Mesendoderm (in vitro differentiated cells): ENCODE data around the gene HELQ.
A peak's percentile ranks its signal among the peaks of the same experiment; 100 is the strongest.
"Not testable (repeated sequence)": the region's sequence is repeated elsewhere in the genome, so short reads cannot be mapped to it uniquely, and the experiment has no call there.

Source experiments
- DNase-seq: peaks from one replicate; pipeline ENCODE4 v3.0.0; 2013
- H2AK5ac ChIP-seq: 2 replicates; pipeline ENCODE4 v1.6.1; 2013; ENCODE audit warnings: low read length, inconsistent platforms
- H2BK120ac ChIP-seq: 2 replicates; pipeline ENCODE4 v1.6.1; 2013; ENCODE audit warnings: low read depth, mild to moderate bottlenecking, low read length, moderate library complexity, mixed read lengths
- H2BK15ac ChIP-seq: replicated peaks from 2 replicates; pipeline ENCODE4 v1.6.1; 2013; ENCODE audit warnings: low read depth, mild to moderate bottlenecking, moderate library complexity
- H2BK5ac ChIP-seq: 2 replicates; pipeline ENCODE4 v1.6.1; 2013; ENCODE audit warnings: low read length, inconsistent platforms
- H3K18ac ChIP-seq: 2 replicates; pipeline ENCODE4 v1.6.1; 2013; ENCODE audit warnings: mild to moderate bottlenecking, low read length, mixed read lengths
- H3K23ac ChIP-seq: one replicate; pipeline ENCODE4 v1.6.1; 2013; ENCODE audit warnings: low read length
- H3K27ac ChIP-seq: 2 replicates; pipeline ENCODE4 v1.5.1; 2013; ENCODE audit warnings: low read depth, mild to moderate bottlenecking, inconsistent platforms, low read length, moderate library complexity
- H3K27me3 ChIP-seq: 2 replicates; pipeline ENCODE4 v1.6.1; 2013; ENCODE audit warnings: low read length, control low read depth, mild to moderate bottlenecking, inconsistent platforms; ENCODE audit not compliant: insufficient read depth, poor library complexity
- H3K36me3 ChIP-seq: 2 replicates; pipeline ENCODE4 v1.6.1; 2013; ENCODE audit warnings: low read length, inconsistent platforms; ENCODE audit not compliant: control insufficient read depth, insufficient read depth
- H3K4ac ChIP-seq: one replicate; pipeline ENCODE4 v1.6.1; 2013; ENCODE audit warnings: low read depth, mild to moderate bottlenecking, low read length, moderate library complexity
- H3K4me1 ChIP-seq: 2 replicates; pipeline ENCODE4 v1.6.1; 2013; ENCODE audit warnings: low read depth, low read length, inconsistent platforms; ENCODE audit not compliant: control insufficient read depth
- H3K4me2 ChIP-seq: 2 replicates; pipeline ENCODE4 v1.6.1; 2013; ENCODE audit warnings: low read length
- H3K4me3 ChIP-seq: 2 replicates; pipeline ENCODE4 v1.5.1; 2013; ENCODE audit warnings: mild to moderate bottlenecking, low read length
- H3K56ac ChIP-seq: one replicate; pipeline ENCODE4 v1.6.1; 2013; ENCODE audit warnings: low read length
- H3K79me1 ChIP-seq: 2 replicates; pipeline ENCODE4 v1.6.1; 2013; ENCODE audit warnings: low read length, inconsistent platforms
- H3K79me2 ChIP-seq: 2 replicates; pipeline ENCODE4 v1.6.1; 2013; ENCODE audit warnings: mild to moderate bottlenecking, low read length; ENCODE audit not compliant: control insufficient read depth, insufficient read depth
- H3K9ac ChIP-seq: 2 replicates; pipeline ENCODE4 v1.6.1; 2013; ENCODE audit warnings: low read length, inconsistent platforms
- H4K5ac ChIP-seq: one replicate; pipeline ENCODE4 v1.6.1; 2013; ENCODE audit warnings: low read length
- H4K8ac ChIP-seq: one replicate; pipeline ENCODE4 v1.6.1; 2013; ENCODE audit warnings: low read depth, mild to moderate bottlenecking, control low read depth, low read length, moderate library complexity
- WGBS: extraction: QIAGEN DNeasy Blood & Tissue Kit; methylation state at CpG from one replicate; pipeline ENCODE4 v1.1.7; 2013; ENCODE audit warnings: low lambda C conversion rate, missing lambda C conversion rate; ENCODE audit not compliant: insufficient coverage; ENCODE audit errors: extremely low coverage; 5-methylcytosine and 5-hydroxymethylcytosine counted together

The HELQ gene

GRCh38 chr4:83398158-83398557 is 57.5 kb downstream of the HELQ start:
- not testable (repeated sequence) for H2BK15ac ChIP-seq, H3K56ac ChIP-seq, H2BK5ac ChIP-seq, H3K4me2 ChIP-seq, H3K27ac ChIP-seq, H3K36me3 ChIP-seq, H3K4ac ChIP-seq, H3K9ac ChIP-seq, H4K8ac ChIP-seq, H3K79me1 ChIP-seq, H4K5ac ChIP-seq, H3K4me1 ChIP-seq, H2BK120ac ChIP-seq, H3K4me3 ChIP-seq, H3K23ac ChIP-seq, H3K79me2 ChIP-seq, H3K18ac ChIP-seq, H3K27me3 ChIP-seq, H2AK5ac ChIP-seq, DNase-seq
- WGBS = no CpG with 5 or more reads among the region's 10 CpGs

GRCh38 chr4:83393908-83394307 is 61.7 kb downstream of the HELQ start:
- Histone ChIP-seq H3K18ac (no peak overlapping the region), H3K27me3 (no peaks in the 10 kb centered on the region)

GRCh38 chr4:83392562-83392961 is 63.1 kb downstream of the HELQ start:
- no peaks in the 10 kb centered on the region for H3K79me2 ChIP-seq
- H2AK5ac ChIP-seq = no peak overlapping the region
- H2BK120ac ChIP-seq = no peak overlapping the region
- peaks cover 7% of the 10 kb centered on the region for H3K4me1 ChIP-seq
- H3K18ac ChIP-seq = no peak overlapping the region
- no CpG with 5 or more reads among the region's 2 CpGs for WGBS
- no peaks in the 10 kb centered on the region for H3K79me1 ChIP-seq
- no peak overlapping the region for H4K5ac ChIP-seq
- no peak overlapping the region for H2BK5ac ChIP-seq
- no peak overlapping the region for H3K4me2 ChIP-seq
- no peaks in the 10 kb centered on the region for H3K36me3 ChIP-seq
- H3K27ac ChIP-seq = no peak overlapping the region
- no peak overlapping the region for H3K56ac ChIP-seq
- no peak overlapping the region for H4K8ac ChIP-seq
- DNase-seq = no peak
- H3K4me3 ChIP-seq = no peak overlapping the region
- no peak overlapping the region for H3K4ac ChIP-seq
- no peaks in the 10 kb centered on the region for H3K27me3 ChIP-seq
- no peak overlapping the region for H3K23ac ChIP-seq
- H3K9ac ChIP-seq = no peak overlapping the region
- no peak overlapping the region for H2BK15ac ChIP-seq

More at GRCh38 chr4:83393908-83394307, 61.7 kb downstream of the HELQ start:
- Histone ChIP-seq H2BK15ac (no peak overlapping the region), H2AK5ac (no peak overlapping the region), H2BK120ac (no peak overlapping the region), H3K4me3 (no peak overlapping the region), H4K8ac (no peak overlapping the region), H2BK5ac (no peak overlapping the region), H3K79me1 (no peaks in the 10 kb centered on the region), H3K4me2 (no peak overlapping the region), H4K5ac (no peak overlapping the region), H3K36me3 (no peaks in the 10 kb centered on the region), H3K4ac (no peak overlapping the region), H3K9ac (no peak overlapping the region), H3K56ac (no peak overlapping the region), H3K23ac (no peak overlapping the region), H3K27ac (no peak overlapping the region), H3K4me1 (peaks cover 7% of the 10 kb centered on the region), H3K79me2 (no peaks in the 10 kb centered on the region)
- no peak for DNase-seq
- WGBS = no CpG with 5 or more reads among the region's 4 CpGs

- WGBS = no CpG with 5 or more reads among the region's 6 CpGs
- no peak overlapping the region for H4K8ac ChIP-seq
- no peaks in the 10 kb centered on the region for H3K27me3 ChIP-seq
- H4K5ac ChIP-seq = no peak overlapping the region
- H2BK5ac ChIP-seq = no peak overlapping the region
- no peak overlapping the region for H3K4me3 ChIP-seq
- no peak overlapping the region for H2BK15ac ChIP-seq
- no peak overlapping the region for H3K23ac ChIP-seq
- no peak overlapping the region for H3K27ac ChIP-seq
- no peaks in the 10 kb centered on the region for H3K79me2 ChIP-seq
- no peaks in the 10 kb centered on the region for H3K36me3 ChIP-seq
- no peak overlapping the region for H3K9ac ChIP-seq
- no peak overlapping the region for H2AK5ac ChIP-seq
- H3K4me2 ChIP-seq = no peak overlapping the region
- H2BK120ac ChIP-seq = no peak overlapping the region
- H3K56ac ChIP-seq = no peak overlapping the region
- peaks cover 7% of the 10 kb centered on the region for H3K4me1 ChIP-seq
- H3K79me1 ChIP-seq = no peaks in the 10 kb centered on the region
- DNase-seq = peak; percentile 15
- no peak overlapping the region for H3K18ac ChIP-seq
- H3K4ac ChIP-seq = no peak overlapping the region
These were observed 64.7 kb downstream of the HELQ start for GRCh38 chr4:83390944-83391343.

- Histone ChIP-seq H3K27ac (no peak overlapping the region), H3K18ac (no peak overlapping the region), H3K36me3 (no peaks in the 10 kb centered on the region), H4K8ac (no peak overlapping the region), H3K23ac (no peak overlapping the region), H3K4ac (no peak overlapping the region), H2BK5ac (no peak overlapping the region), H3K79me2 (no peaks in the 10 kb centered on the region), H2BK15ac (no peak overlapping the region), H2BK120ac (no peak overlapping the region), H3K56ac (no peak overlapping the region), H3K27me3 (no peaks in the 10 kb centered on the region), H3K4me1 (peaks cover 7% of the 10 kb centered on the region), H3K79me1 (no peaks in the 10 kb centered on the region), H4K5ac (no peak overlapping the region), H3K9ac (no peak overlapping the region), H3K4me3 (no peak overlapping the region), H3K4me2 (no peak overlapping the region), H2AK5ac (no peak overlapping the region)
- no CpG with 5 or more reads among the region's 8 CpGs for WGBS
- no peak for DNase-seq
These were observed 65.7 kb downstream of the HELQ start for GRCh38 chr4:83389756-83390505.
